DND-41 (cell line): Measurements from ENCODE around the gene LPCAT2.

Experiments used
- ATAC-seq: fragments of 200-7000 bp; cut with Tn5 transposase; 3 replicates; pipeline ENCODE4 v1.9.1; 2021; ENCODE audit warnings: low read depth; ENCODE audit not compliant: insufficient read depth
- DNase-seq: peaks from one replicate; pipeline ENCODE4 v3.0.0-alpha.2; 2020
- H2AFZ ChIP-seq: 2 replicates; pipeline ENCODE4 v1.6.0; 2012; ENCODE audit warnings: low read depth, low read length
- H3K27ac ChIP-seq: 2 replicates; pipeline ENCODE4 v1.5.1; 2012; ENCODE audit warnings: low read length, inconsistent platforms
- H3K27me3 ChIP-seq: fragments of 200-600 bp; sonication (generic); 2 replicates; pipeline ENCODE4 v1.6.0; 2012; ENCODE audit warnings: low read length, mild to moderate bottlenecking, inconsistent platforms; ENCODE audit not compliant: insufficient read depth, poor library complexity
- H3K36me3 ChIP-seq: 2 replicates; pipeline ENCODE4 v1.5.1; 2012; ENCODE audit warnings: low read length, inconsistent platforms; ENCODE audit not compliant: insufficient read depth
- H3K4me1 ChIP-seq: 2 replicates; pipeline ENCODE4 v1.5.1; 2012; ENCODE audit warnings: mild to moderate bottlenecking, low read length; ENCODE audit not compliant: insufficient read depth
- H3K4me2 ChIP-seq: 2 replicates; pipeline ENCODE4 v1.6.0; 2012; ENCODE audit warnings: mild to moderate bottlenecking, moderate library complexity, low read length, inconsistent platforms; ENCODE audit not compliant: insufficient read depth
- H3K4me3 ChIP-seq, 2 experiments: fragments of 200-600 bp in 1 of 2; shearing (Covaris generic) in 1 of 2; 2 replicates each; pipeline ENCODE4 v1.5.1; 2012 to 2016; ENCODE audit warnings: inconsistent platforms in 2 of 2, low read length in 2 of 2, mild to moderate bottlenecking in 2 of 2, low read depth in 1 of 2, moderate library complexity in 1 of 2
- H3K79me2 ChIP-seq: 2 replicates; pipeline ENCODE4 v1.6.0; 2012; ENCODE audit warnings: low read length, inconsistent platforms; ENCODE audit not compliant: insufficient read depth
- H3K9ac ChIP-seq: 2 replicates; pipeline ENCODE4 v1.6.0; 2012; ENCODE audit warnings: low read depth, mild to moderate bottlenecking, inconsistent platforms, low read length, moderate library complexity
- H3K9me3 ChIP-seq: 2 replicates; pipeline ENCODE4 v1.5.1; 2012; ENCODE audit warnings: low read length, moderate library complexity, mild to moderate bottlenecking, inconsistent platforms; ENCODE audit not compliant: insufficient read depth, severe bottlenecking
- H4K20me1 ChIP-seq: 2 replicates; pipeline ENCODE4 v1.6.0; 2012; ENCODE audit warnings: low read length; ENCODE audit not compliant: insufficient read depth
- EZH2 ChIP-seq: IDR thresholded peaks from 3 replicates; pipeline ENCODE4 v1.6.1; 2012; ENCODE audit warnings: borderline replicate concordance, low read depth, mild to moderate bottlenecking, moderate library complexity, low read length, inconsistent platforms; ENCODE audit not compliant: severe bottlenecking
- TF ChIP-seq, protein P1 (sequence below): IDR thresholded peaks from 2 replicates; pipeline ENCODE4 v1.5.1; 2012; ENCODE audit warnings: borderline replicate concordance, low read length, moderate library complexity, mild to moderate bottlenecking; ENCODE audit not compliant: poor library complexity, severe bottlenecking; ENCODE audit errors: extremely low read depth

Gene LPCAT2

DNA sequence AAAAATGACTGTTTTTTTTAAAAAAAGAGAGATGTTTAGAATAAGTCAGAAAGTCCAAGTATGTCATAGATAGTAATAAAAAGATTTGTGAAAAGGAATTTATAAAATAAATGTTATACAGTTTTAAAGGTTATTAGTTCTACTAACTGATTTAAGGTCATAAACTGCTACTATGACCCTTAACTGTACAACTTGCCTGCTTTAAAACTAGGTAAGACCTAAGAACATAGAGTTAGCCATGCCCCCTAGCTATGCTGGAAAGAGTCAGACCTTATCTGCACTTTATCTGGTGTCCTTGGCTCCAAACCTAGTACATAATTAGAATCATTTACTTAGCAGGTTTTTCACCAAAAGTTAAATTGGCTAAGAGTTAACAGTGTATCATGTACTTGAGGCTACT lies 123.4 kb downstream of the LPCAT2 start:
- Histone ChIP-seq H3K27ac (no peak overlapping the region), H3K9ac (no peak overlapping the region), H3K79me2 (no peaks in the 10 kb centered on the region), H3K4me3 (no peak overlapping the region), H4K20me1 (no peaks in the 10 kb centered on the region), H3K27me3 (no peaks in the 10 kb centered on the region), H3K36me3 (no peaks in the 10 kb centered on the region), H3K4me2 (no peak overlapping the region), H2AFZ (no peak overlapping the region), H3K9me3 (peaks cover 2% of the 10 kb centered on the region), H3K4me1 (no peaks in the 10 kb centered on the region)
- ATAC-seq (no peak), DNase-seq (no peak)
- TF ChIP-seq EZH2: no peak
- TF ChIP-seq, protein P1, sequence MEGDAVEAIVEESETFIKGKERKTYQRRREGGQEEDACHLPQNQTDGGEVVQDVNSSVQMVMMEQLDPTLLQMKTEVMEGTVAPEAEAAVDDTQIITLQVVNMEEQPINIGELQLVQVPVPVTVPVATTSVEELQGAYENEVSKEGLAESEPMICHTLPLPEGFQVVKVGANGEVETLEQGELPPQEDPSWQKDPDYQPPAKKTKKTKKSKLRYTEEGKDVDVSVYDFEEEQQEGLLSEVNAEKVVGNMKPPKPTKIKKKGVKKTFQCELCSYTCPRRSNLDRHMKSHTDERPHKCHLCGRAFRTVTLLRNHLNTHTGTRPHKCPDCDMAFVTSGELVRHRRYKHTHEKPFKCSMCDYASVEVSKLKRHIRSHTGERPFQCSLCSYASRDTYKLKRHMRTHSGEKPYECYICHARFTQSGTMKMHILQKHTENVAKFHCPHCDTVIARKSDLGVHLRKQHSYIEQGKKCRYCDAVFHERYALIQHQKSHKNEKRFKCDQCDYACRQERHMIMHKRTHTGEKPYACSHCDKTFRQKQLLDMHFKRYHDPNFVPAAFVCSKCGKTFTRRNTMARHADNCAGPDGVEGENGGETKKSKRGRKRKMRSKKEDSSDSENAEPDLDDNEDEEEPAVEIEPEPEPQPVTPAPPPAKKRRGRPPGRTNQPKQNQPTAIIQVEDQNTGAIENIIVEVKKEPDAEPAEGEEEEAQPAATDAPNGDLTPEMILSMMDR: no peak

DNA sequence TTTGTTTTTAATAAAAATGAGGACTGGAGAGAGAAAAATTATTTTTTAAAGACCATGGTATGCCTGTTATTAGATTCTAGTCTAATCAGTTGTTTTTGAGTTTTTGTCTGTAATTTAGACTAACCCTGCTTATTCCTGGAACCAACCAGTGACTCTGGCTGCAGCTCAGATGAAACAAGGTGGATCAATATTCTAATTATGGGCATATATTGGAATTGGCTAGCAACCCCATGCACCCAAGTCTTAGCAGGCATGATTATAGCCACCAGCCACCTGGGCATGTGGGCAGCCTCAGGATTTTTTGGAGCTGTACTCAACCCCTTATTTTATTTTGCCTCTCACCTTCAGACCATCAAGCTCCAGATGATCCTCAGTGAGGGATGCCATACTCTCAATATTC lies 125.3 kb downstream of the LPCAT2 start:
- H3K9ac ChIP-seq: no peak overlapping the region
- peaks cover 5% of the 10 kb centered on the region for H3K27me3 ChIP-seq
- H3K36me3 ChIP-seq: no peaks in the 10 kb centered on the region
- DNase-seq: no peak
- H3K9me3 ChIP-seq: peaks cover 2% of the 10 kb centered on the region
- H3K79me2 ChIP-seq: no peaks in the 10 kb centered on the region
- H3K27ac ChIP-seq: no peak overlapping the region
- TF ChIP-seq, protein P1: no peak
- TF ChIP-seq EZH2: no peak
- H3K4me3 ChIP-seq: no peak overlapping the region
- no peaks in the 10 kb centered on the region for H3K4me1 ChIP-seq
- H2AFZ ChIP-seq: no peak overlapping the region
- no peak for ATAC-seq
- H3K4me2 ChIP-seq: no peak overlapping the region
- no peaks in the 10 kb centered on the region for H4K20me1 ChIP-seq
